SK-N-SH treated with all-trans-retinoic acid at 6 μM for 48 hours (cell line): Measurements from ENCODE around the gene ATG13.

Source experiments
- ATAC-seq: fragments of 200-7000 bp; cut with Tn5 transposase; 3 replicates; pipeline ENCODE4 v1.9.1; 2020; ENCODE audit warnings: mild to moderate bottlenecking, moderate library complexity
- ARNTL ChIP-seq: fragments of 450-650 bp; formaldehyde crosslinking; IDR thresholded peaks from 2 replicates; pipeline ENCODE4 v1.5.0; 2020; ENCODE audit warnings: low read depth, mild to moderate bottlenecking, moderate library complexity, borderline replicate concordance
- BACH2 ChIP-seq: fragments of 250-450 bp; sonication (Bioruptor Pico); IDR thresholded peaks from 2 replicates; pipeline ENCODE4 v1.9.0; 2021; ENCODE audit warnings: mild to moderate bottlenecking, borderline replicate concordance
- ESRRG ChIP-seq: fragments of 250-450 bp; sonication (Bioruptor Pico); IDR thresholded peaks from 2 replicates; pipeline ENCODE4 v1.6.1; 2021; ENCODE audit warnings: mild to moderate bottlenecking
- GLIS3 ChIP-seq: fragments of 250-450 bp; sonication (Bioruptor Pico); IDR thresholded peaks from 2 replicates; pipeline ENCODE4 v1.5.0; 2020; ENCODE audit warnings: mild to moderate bottlenecking, moderate library complexity
- ISL1 ChIP-seq: fragments of 250-450 bp; sonication (Bioruptor Pico); IDR thresholded peaks from 2 replicates; pipeline ENCODE4 v2.1.2; 2022; ENCODE audit warnings: mild to moderate bottlenecking, moderate library complexity
- PPARA ChIP-seq: fragments of 250-450 bp; sonication (Bioruptor Pico); IDR thresholded peaks from 2 replicates; pipeline ENCODE4 v1.5.0; 2020; ENCODE audit warnings: mild to moderate bottlenecking, borderline replicate concordance
- RARB ChIP-seq: fragments of 250-450 bp; sonication (Bioruptor Pico); IDR thresholded peaks from 2 replicates; pipeline ENCODE4 v1.8.0; 2021; ENCODE audit warnings: mild to moderate bottlenecking, moderate library complexity
- SNAI2 ChIP-seq: fragments of 250-450 bp; sonication (Bioruptor Pico); IDR thresholded peaks from 2 replicates; pipeline ENCODE4 v1.5.0; 2020; ENCODE audit warnings: mild to moderate bottlenecking, moderate library complexity
- TCF4 ChIP-seq: fragments of 250-450 bp; sonication (Bioruptor Pico); IDR thresholded peaks from 2 replicates; pipeline ENCODE4 v1.8.0; 2021; ENCODE audit warnings: mild to moderate bottlenecking, moderate library complexity, borderline replicate concordance
- ZC3H10 ChIP-seq: fragments of 250-450 bp; sonication (Bioruptor Pico); IDR thresholded peaks from 2 replicates; pipeline ENCODE4 v1.5.1; 2021; ENCODE audit warnings: mild to moderate bottlenecking, moderate library complexity
- ZFP30 ChIP-seq: fragments of 450-650 bp; formaldehyde crosslinking; IDR thresholded peaks from 2 replicates; pipeline ENCODE4 v1.5.0; 2022; ENCODE audit warnings: mild to moderate bottlenecking, moderate library complexity
- ZNF70 ChIP-seq: fragments of 450-650 bp; formaldehyde crosslinking; IDR thresholded peaks from 2 replicates; pipeline ENCODE4 v1.5.0; 2020; ENCODE audit warnings: mild to moderate bottlenecking, moderate library complexity
- ZNF8 ChIP-seq: fragments of 450-650 bp; formaldehyde crosslinking; IDR thresholded peaks from 2 replicates; pipeline ENCODE4 v1.5.0; 2020; ENCODE audit warnings: mild to moderate bottlenecking, moderate library complexity
- TF ChIP-seq, protein P1 (sequence below): fragments of 250-450 bp; sonication (Bioruptor Pico); IDR thresholded peaks from 2 replicates; pipeline ENCODE4 v1.5.0; 2020; ENCODE audit warnings: mild to moderate bottlenecking, moderate library complexity
- TF ChIP-seq, protein P2 (sequence below): fragments of 250-450 bp; sonication (Bioruptor Pico); IDR thresholded peaks from 2 replicates; pipeline ENCODE4 v1.8.0; 2021; ENCODE audit warnings: low read depth, mild to moderate bottlenecking, moderate library complexity, borderline replicate concordance
- TF ChIP-seq, protein P3 (sequence below): fragments of 250-450 bp; sonication (Bioruptor Pico); IDR thresholded peaks from 2 replicates; pipeline ENCODE4 v1.5.1; 2021; ENCODE audit warnings: mild to moderate bottlenecking, moderate library complexity
- TF ChIP-seq, protein P4 (sequence below): fragments of 250-450 bp; sonication (Bioruptor Pico); IDR thresholded peaks from 2 replicates; pipeline ENCODE4 v1.5.1; 2020; ENCODE audit warnings: low read depth, mild to moderate bottlenecking, moderate library complexity
- TF ChIP-seq, protein P5 (sequence below): fragments of 250-450 bp; sonication (Bioruptor Pico); IDR thresholded peaks from 2 replicates; pipeline ENCODE4 v1.8.0; 2020; ENCODE audit warnings: mild to moderate bottlenecking, moderate library complexity, borderline replicate concordance

Gene ATG13

DNA sequence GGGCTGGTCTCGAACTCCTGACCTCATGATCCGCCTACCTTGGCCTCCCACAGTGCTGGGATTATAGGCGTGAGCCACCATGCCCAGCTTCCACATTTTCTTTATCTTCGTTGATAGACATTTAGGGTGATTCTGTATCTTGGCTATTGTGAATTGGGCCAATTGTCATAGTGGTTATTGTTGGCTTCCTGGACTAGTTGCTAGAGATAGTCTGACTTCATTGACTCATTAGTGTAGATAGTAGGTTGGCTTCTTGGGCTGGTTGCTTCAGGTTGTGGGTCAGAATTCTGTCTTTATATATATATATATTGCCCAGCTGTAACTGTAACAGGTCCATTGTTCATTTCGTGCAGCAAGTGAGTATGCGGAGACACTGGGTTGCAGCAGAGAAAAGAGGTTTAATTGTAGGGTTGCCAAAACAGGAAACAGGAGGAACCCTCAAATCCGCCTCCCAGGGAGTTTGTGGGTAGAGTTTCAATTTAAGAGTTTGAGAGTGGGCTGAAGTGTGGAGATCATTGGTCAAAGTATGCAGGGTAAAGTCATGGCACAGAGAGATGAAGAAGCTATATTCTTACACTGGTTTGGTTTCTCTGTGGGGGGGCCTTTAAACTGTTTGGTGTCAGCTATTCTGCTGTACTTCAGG is 22.0 kb downstream of the ATG13 start:
- TF ChIP-seq, protein P1, sequence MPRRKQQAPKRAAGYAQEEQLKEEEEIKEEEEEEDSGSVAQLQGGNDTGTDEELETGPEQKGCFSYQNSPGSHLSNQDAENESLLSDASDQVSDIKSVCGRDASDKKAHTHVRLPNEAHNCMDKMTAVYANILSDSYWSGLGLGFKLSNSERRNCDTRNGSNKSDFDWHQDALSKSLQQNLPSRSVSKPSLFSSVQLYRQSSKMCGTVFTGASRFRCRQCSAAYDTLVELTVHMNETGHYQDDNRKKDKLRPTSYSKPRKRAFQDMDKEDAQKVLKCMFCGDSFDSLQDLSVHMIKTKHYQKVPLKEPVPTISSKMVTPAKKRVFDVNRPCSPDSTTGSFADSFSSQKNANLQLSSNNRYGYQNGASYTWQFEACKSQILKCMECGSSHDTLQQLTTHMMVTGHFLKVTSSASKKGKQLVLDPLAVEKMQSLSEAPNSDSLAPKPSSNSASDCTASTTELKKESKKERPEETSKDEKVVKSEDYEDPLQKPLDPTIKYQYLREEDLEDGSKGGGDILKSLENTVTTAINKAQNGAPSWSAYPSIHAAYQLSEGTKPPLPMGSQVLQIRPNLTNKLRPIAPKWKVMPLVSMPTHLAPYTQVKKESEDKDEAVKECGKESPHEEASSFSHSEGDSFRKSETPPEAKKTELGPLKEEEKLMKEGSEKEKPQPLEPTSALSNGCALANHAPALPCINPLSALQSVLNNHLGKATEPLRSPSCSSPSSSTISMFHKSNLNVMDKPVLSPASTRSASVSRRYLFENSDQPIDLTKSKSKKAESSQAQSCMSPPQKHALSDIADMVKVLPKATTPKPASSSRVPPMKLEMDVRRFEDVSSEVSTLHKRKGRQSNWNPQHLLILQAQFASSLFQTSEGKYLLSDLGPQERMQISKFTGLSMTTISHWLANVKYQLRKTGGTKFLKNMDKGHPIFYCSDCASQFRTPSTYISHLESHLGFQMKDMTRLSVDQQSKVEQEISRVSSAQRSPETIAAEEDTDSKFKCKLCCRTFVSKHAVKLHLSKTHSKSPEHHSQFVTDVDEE (CRISPR knock-in tag) = no peak
- no peak for TF ChIP-seq GLIS3 (CRISPR knock-in tag)
- TF ChIP-seq RARB = no peak
- TF ChIP-seq, protein P2, sequence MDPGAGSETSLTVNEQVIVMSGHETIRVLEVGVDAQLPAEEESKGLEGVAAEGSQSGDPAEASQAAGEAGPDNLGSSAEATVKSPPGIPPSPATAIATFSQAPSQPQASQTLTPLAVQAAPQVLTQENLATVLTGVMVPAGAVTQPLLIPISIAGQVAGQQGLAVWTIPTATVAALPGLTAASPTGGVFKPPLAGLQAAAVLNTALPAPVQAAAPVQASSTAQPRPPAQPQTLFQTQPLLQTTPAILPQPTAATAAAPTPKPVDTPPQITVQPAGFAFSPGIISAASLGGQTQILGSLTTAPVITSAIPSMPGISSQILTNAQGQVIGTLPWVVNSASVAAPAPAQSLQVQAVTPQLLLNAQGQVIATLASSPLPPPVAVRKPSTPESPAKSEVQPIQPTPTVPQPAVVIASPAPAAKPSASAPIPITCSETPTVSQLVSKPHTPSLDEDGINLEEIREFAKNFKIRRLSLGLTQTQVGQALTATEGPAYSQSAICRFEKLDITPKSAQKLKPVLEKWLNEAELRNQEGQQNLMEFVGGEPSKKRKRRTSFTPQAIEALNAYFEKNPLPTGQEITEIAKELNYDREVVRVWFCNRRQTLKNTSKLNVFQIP (CRISPR knock-in tag) = no peak
- TF ChIP-seq ISL1 (CRISPR knock-in tag) = no peak
- no peak for TF ChIP-seq BACH2 (CRISPR knock-in tag)
- TF ChIP-seq PPARA (CRISPR knock-in tag) = no peak
- TF ChIP-seq ZNF70 (CRISPR knock-in tag) = no peak
- TF ChIP-seq SNAI2 = no peak
- no peak for TF ChIP-seq ZC3H10
- TF ChIP-seq, protein P3, sequence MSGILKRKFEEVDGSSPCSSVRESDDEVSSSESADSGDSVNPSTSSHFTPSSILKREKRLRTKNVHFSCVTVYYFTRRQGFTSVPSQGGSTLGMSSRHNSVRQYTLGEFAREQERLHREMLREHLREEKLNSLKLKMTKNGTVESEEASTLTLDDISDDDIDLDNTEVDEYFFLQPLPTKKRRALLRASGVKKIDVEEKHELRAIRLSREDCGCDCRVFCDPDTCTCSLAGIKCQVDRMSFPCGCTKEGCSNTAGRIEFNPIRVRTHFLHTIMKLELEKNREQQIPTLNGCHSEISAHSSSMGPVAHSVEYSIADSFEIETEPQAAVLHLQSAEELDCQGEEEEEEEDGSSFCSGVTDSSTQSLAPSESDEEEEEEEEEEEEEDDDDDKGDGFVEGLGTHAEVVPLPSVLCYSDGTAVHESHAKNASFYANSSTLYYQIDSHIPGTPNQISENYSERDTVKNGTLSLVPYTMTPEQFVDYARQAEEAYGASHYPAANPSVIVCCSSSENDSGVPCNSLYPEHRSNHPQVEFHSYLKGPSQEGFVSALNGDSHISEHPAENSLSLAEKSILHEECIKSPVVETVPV (CRISPR knock-in tag) = no peak
- TF ChIP-seq ARNTL (CRISPR knock-in tag) = no peak
- TF ChIP-seq ESRRG (CRISPR knock-in tag) = no peak
- TF ChIP-seq TCF4 (CRISPR knock-in tag) = no peak
- TF ChIP-seq ZNF8 (CRISPR knock-in tag) = no peak
- TF ChIP-seq, all 23 proteins: peak for 0
- ATAC-seq = no peak

DNA sequence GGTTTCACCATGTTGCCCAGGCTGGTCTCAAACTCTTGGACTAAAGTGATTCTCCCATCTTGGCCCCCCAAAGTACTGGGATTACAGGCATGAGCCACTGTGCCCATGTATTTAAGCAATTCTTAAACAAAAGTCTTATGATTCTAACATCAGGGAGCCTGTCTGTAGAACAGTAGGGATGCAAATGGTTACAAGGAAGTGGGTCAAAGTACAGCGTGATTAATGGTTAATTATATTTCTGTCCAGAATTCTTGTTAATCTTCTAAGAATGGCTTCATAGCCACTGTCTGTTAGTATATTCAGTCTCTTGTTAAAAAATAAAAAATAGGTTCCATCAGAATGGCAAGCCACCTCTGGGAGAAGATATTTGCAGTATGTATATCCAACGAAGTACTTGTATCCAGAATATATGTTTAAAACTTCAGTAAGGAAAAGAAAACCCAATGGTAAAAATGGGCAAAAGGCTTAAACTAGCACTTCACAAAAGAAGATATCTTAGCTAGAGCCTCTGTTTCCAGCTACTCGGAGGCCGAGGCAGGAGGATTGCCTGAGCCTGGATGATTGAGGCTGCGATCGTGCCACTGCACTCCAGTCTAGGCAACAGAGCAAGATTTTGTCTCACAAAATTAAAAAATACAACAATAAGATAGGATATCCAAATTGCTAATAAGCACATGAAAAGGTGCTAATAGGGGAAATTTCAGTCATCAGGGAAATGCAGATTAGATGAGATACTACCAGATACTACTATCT is 22.9 kb downstream of the ATG13 start:
- TF ChIP-seq ISL1 (CRISPR knock-in tag) (no peak), ZFP30 (no peak), ARNTL (CRISPR knock-in tag) (no peak), GLIS3 (CRISPR knock-in tag) (no peak), ESRRG (CRISPR knock-in tag) (no peak), PPARA (CRISPR knock-in tag) (no peak), RARB (no peak), ZC3H10 (no peak), SNAI2 (no peak), BACH2 (CRISPR knock-in tag) (no peak)
- TF ChIP-seq, protein P4, sequence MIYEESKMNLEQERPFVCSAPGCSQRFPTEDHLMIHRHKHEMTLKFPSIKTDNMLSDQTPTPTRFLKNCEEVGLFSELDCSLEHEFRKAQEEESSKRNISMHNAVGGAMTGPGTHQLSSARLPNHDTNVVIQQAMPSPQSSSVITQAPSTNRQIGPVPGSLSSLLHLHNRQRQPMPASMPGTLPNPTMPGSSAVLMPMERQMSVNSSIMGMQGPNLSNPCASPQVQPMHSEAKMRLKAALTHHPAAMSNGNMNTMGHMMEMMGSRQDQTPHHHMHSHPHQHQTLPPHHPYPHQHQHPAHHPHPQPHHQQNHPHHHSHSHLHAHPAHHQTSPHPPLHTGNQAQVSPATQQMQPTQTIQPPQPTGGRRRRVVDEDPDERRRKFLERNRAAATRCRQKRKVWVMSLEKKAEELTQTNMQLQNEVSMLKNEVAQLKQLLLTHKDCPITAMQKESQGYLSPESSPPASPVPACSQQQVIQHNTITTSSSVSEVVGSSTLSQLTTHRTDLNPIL (CRISPR knock-in tag) = no peak
- TF ChIP-seq, protein P1 (CRISPR knock-in tag) = no peak
- TF ChIP-seq, protein P5, sequence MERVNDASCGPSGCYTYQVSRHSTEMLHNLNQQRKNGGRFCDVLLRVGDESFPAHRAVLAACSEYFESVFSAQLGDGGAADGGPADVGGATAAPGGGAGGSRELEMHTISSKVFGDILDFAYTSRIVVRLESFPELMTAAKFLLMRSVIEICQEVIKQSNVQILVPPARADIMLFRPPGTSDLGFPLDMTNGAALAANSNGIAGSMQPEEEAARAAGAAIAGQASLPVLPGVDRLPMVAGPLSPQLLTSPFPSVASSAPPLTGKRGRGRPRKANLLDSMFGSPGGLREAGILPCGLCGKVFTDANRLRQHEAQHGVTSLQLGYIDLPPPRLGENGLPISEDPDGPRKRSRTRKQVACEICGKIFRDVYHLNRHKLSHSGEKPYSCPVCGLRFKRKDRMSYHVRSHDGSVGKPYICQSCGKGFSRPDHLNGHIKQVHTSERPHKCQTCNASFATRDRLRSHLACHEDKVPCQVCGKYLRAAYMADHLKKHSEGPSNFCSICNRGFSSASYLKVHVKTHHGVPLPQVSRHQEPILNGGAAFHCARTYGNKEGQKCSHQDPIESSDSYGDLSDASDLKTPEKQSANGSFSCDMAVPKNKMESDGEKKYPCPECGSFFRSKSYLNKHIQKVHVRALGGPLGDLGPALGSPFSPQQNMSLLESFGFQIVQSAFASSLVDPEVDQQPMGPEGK = no peak
- ATAC-seq = no peak
